Activated CD4-positive, alpha-beta T cell treated with anti-CD3 and anti-CD28 coated beads, Interleukin-2, amount 10 ng/mL, durations not matched to agents 7 days and 5 days (primary cell): ENCODE results near the gene STARD8. TPM values are rescaled to one million over a fixed set of nuclear protein-coding genes. Genes with fewer than 3 reads are reported as not detected.
A peak's percentile ranks its signal among the peaks of the same experiment; 100 is the strongest.

Experiments used
- CTCF ChIA-PET: fragments of 350-600 bp; sonication (Branson Sonifier 250); formaldehyde crosslinking; loops from one replicate; lab custom pipeline; 2021; ENCODE audit warnings: antibody characterized with exemption; lab: Charles Lee
- POLR2A ChIA-PET: fragments of 350-600 bp; sonication (Branson Sonifier 250); formaldehyde crosslinking; loops from one replicate; lab custom pipeline; 2021; ENCODE audit warnings: antibody characterized with exemption; lab: Charles Lee
- DNase-seq: peaks from one replicate; pipeline ENCODE4 v3.0.0-alpha.2; 2020
- H3K27ac Mint-ChIP-seq: one replicate; pipeline ENCODE4 v1.8.0; 2021; ENCODE audit warnings: mild to moderate bottlenecking, moderate library complexity, mixed read lengths
- H3K27me3 Mint-ChIP-seq: one replicate; pipeline ENCODE4 v1.8.0; 2021; ENCODE audit warnings: mixed read lengths
- H3K36me3 Mint-ChIP-seq: one replicate; pipeline ENCODE4 v1.8.0; 2021; ENCODE audit warnings: low read depth, mixed read lengths
- H3K4me1 Mint-ChIP-seq: one replicate; pipeline ENCODE4 v1.8.0; 2021; ENCODE audit warnings: mixed read lengths
- H3K4me3 Mint-ChIP-seq: one replicate; pipeline ENCODE4 v1.8.0; 2021; ENCODE audit warnings: mild to moderate bottlenecking, moderate library complexity, mixed read lengths
- H3K9me3 Mint-ChIP-seq: one replicate; pipeline ENCODE4 v1.8.0; 2021; ENCODE audit warnings: mixed read lengths
- total RNA-seq, 2 experiments: library from RNA; stranded (reverse); gene quantifications; one replicate each; pipeline ENCODE4 v1.2.3, GENCODE V29; 2021

Gene STARD8
- total RNA-seq, 2 experiments from 2014 or later, result 0.06 to 0.20 TPM

DNA sequence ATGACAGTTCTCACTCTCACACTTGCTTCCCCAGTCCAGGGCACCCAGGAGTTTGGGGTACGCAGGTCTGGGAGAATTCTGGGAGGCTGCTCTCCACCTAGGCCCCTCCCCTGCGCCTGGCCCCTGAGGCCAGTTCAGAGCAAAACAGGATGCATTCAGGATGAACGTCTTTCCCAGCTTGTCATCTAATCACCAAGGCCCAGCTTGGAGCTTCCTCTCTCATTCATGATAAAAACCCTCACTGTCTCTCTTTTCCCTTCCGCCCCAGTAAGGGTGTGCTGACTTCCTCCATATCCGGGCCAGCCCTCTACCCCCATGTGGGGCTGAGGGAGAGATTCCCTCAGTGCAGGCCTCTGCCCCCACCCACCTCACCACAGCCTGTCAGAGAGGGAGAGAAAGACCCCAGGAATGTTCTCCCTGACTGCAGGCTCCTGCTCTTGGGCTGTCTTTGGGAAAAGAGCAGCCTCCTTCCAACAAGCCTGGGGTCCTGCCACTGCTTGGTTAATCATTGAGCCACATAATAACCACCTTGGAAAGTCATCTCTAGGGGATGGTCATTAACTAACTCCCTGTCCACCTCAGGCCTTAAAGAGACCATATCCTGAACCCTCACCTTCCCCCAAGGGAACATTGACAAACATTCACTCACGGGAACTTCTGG, 50.1 kb downstream of the STARD8 start:
- H3K4me3 Mint-ChIP-seq, result no peak overlapping the region
- H3K4me1 Mint-ChIP-seq, result peaks cover 8% of the 10 kb centered on the region
- DNase-seq, result no peak
- no peak overlapping the region for H3K27ac Mint-ChIP-seq
- CTCF ChIA-PET, result interaction anchor here (1.1 kb wide), 1 partner anchor 81 kb away, joined by 3 read pairs; no protein-coding TSS in a partner anchor
- POLR2A ChIA-PET, result no interaction called here
- no peaks in the 10 kb centered on the region for H3K9me3 Mint-ChIP-seq
- H3K27me3 Mint-ChIP-seq, result peaks cover 10% of the 10 kb centered on the region
- no peaks in the 10 kb centered on the region for H3K36me3 Mint-ChIP-seq

DNA sequence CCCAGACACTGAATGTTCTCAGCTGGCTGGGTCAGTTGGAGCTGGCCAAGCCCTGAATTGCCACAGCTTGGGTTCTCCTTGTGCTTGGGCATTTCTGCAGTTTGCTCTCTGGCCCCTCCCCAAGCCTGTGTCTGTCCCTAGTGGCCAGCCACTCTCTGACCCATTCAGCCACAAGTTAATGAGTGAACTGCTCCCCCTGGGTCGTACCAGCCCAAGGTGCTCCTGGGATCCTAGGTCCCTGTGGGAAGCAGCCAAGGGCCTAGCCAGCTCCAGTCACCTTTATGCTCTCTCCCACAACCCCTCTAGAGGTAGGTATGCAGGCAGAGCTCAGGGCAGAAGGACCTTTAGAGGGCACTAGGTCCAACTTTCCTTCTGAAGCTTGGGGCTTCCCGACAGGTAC, 51.5 kb downstream of the STARD8 start:
- no peak for DNase-seq
- Mint-ChIP-seq H3K4me1 (peaks cover 8% of the 10 kb centered on the region), H3K27me3 (peaks cover 10% of the 10 kb centered on the region), H3K4me3 (no peak overlapping the region), H3K9me3 (no peaks in the 10 kb centered on the region), H3K27ac (no peak overlapping the region), H3K36me3 (no peaks in the 10 kb centered on the region)
- POLR2A ChIA-PET, result no interaction called here
- CTCF ChIA-PET, result no interaction called here

DNA sequence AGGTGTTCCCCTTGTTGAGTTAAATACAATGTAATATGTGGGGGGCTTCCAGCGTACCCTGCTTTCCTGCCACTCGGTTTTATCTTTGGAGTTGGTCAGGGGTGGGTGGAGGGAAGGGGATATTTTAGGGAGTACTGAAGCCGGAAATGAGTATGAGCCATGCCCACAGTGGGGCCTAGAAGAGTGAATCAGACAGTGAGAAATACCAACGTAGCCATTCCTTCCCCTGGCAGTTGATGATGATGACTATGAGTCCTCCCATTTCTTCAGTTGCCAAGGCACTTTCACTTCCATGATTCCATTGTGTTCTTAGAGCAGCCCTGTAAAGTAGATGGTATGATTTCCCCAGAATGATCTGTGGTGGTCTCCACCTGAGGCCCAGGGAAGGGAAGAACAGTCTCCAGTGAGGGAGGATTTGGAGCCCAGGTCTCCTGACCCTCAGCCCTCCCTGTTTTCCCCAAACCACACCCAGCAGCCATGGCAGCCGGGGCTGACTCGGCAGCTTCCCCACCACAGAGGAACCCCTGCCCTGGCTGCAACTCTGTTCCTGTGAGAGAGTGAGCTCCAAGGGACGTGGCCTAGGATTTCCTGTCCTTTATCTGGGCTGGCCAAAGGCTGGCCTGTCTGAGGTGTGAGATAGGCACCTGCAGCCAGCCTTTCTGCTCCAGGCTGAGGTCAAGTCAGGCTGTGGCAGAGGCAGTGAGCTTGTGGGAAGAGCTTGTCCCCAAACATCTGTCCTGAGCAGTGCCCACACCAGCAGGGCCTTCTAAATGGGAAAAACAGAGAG, 52.7 kb downstream of the STARD8 start:
- POLR2A ChIA-PET, result no interaction called here
- peaks cover 3% of the 10 kb centered on the region for H3K4me1 Mint-ChIP-seq
- CTCF ChIA-PET, result no interaction called here
- H3K9me3 Mint-ChIP-seq, result no peaks in the 10 kb centered on the region
- peaks cover 5% of the 10 kb centered on the region for H3K27me3 Mint-ChIP-seq
- H3K4me3 Mint-ChIP-seq, result no peak overlapping the region
- DNase-seq, result no peak
- H3K27ac Mint-ChIP-seq, result no peak overlapping the region
- H3K36me3 Mint-ChIP-seq, result no peaks in the 10 kb centered on the region

DNA sequence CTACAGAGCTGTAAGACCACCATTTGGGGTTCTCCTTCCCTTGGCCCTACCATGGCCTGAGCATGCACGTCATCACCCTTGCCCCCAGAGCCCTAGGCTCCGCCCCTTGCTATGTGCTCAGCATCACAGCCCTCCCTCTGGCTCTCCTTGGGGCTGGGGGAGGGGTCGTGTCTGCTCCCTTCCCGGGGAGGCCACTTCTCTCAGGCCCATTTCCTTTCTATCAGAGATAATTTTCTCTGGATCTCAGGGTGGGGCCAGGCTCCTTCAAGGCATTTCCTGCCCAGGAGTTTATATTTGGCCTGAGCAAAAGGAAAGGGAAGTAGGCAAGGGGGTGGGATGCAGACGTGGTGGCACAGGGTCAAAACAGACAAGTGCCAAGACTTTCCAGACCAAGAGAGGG, 55.9 kb downstream of the STARD8 start:
- Mint-ChIP-seq H3K27me3 (no peaks in the 10 kb centered on the region), H3K36me3 (no peaks in the 10 kb centered on the region), H3K9me3 (no peaks in the 10 kb centered on the region), H3K4me1 (no peaks in the 10 kb centered on the region), H3K27ac (no peak overlapping the region), H3K4me3 (no peak overlapping the region)
- ChIA-PET CTCF (no interaction called here), POLR2A (no interaction called here)
- DNase-seq, result no peak

DNA sequence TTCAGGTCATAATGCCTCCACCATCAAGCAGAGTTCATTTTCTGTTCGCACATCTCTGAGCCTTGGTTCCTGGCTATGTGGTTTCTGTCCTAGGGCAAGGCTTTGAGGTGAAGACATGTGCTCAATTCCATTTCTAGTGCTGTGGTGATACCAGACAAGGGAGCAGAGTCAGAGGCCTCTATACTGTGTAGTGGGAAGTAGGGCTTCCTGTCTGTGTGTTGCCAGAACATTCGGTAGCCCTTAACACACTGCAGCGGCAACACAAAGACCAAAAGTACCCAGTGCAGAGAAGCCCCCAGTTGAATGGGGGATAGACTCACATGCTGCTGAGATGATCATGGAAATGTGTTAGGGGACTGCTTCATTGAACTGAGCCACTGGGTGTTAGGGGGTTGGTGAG, 56.4 kb downstream of the STARD8 start:
- Mint-ChIP-seq H3K27ac (no peak overlapping the region), H3K4me3 (no peak overlapping the region), H3K9me3 (no peaks in the 10 kb centered on the region), H3K27me3 (no peaks in the 10 kb centered on the region), H3K36me3 (no peaks in the 10 kb centered on the region), H3K4me1 (no peaks in the 10 kb centered on the region)
- ChIA-PET CTCF (interaction anchor here (1.0 kb wide), 1 partner anchor 42 kb away, joined by 3 read pairs; no protein-coding TSS in a partner anchor), POLR2A (no interaction called here)
- no peak for DNase-seq

DNA sequence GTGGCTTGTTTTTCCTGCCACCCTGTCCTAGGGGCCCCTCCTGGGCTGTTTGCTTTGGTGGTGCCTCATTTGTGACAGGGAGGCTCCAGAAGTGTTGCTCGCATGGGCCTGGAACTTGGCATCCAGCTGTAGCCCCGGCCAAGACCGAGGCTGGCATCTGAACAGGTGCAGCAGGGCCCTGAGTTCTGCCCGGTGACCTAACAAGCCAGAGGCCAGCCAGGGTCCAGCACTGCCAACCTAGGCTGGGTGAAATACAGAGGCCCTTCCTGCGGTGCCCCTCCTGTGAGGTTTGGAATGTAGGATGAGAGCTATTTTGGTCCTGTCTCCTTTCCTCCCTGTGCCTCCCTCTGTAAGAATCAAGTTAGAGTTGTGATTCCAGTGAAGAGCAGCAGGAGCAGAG, 58.5 kb downstream of the STARD8 start:
- ChIA-PET CTCF (interaction anchor here (0.7 to 1.3 kb wide), 2 partner anchors 14 to 527 kb away, joined by 3 read pairs; no protein-coding TSS in a partner anchor), POLR2A (no interaction called here)
- Mint-ChIP-seq H3K36me3 (no peaks in the 10 kb centered on the region), H3K27ac (no peak overlapping the region), H3K9me3 (no peaks in the 10 kb centered on the region), H3K27me3 (no peaks in the 10 kb centered on the region), H3K4me1 (no peaks in the 10 kb centered on the region), H3K4me3 (no peak overlapping the region)
- no peak for DNase-seq

DNA sequence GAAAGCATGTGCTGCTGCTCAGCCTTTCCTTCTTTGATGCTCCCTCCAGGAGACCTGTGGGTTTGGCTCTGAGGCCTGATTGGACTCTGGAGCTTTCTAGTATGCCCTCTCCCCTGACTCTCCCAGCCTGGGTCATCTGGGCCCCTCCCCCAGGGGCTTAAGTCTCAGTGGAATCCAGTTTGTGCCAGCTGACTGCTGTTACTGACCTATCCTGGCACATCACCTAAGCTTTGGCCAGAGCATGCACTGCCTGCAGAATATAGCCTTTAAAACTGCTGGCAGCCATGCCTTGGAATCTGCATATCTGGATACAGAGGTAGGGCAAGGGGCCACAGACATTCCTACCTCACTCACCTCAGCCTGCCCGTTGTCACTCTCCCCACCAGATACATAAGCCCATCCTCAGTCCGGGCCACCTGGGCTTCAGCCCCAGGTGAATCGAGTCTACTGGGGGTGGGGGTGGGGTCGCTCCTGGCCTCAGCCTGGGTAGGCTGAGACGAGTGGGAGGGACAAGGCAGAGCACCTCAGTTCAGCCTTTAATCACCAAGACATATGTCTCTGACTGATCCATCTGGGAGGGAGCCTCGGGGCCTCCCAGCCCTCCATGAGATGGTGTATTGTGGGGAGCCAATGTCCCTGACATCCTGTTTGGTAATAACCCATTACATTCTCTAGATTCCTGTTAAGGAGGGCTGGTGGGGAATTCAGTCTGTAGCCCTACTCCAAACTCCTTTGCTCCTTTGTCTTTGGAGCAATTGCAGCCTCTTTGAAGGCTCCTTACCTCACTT, 61.2 kb downstream of the STARD8 start:
- H3K27ac Mint-ChIP-seq, result no peak overlapping the region
- no peak for DNase-seq
- H3K36me3 Mint-ChIP-seq, result no peaks in the 10 kb centered on the region
- no peaks in the 10 kb centered on the region for H3K27me3 Mint-ChIP-seq
- H3K4me1 Mint-ChIP-seq, result no peaks in the 10 kb centered on the region
- no peaks in the 10 kb centered on the region for H3K9me3 Mint-ChIP-seq
- POLR2A ChIA-PET, result no interaction called here
- CTCF ChIA-PET, result interaction anchor here (1.1 kb wide), 1 partner anchor 8 kb away, joined by 4 read pairs; no protein-coding TSS in a partner anchor
- no peak overlapping the region for H3K4me3 Mint-ChIP-seq

DNA sequence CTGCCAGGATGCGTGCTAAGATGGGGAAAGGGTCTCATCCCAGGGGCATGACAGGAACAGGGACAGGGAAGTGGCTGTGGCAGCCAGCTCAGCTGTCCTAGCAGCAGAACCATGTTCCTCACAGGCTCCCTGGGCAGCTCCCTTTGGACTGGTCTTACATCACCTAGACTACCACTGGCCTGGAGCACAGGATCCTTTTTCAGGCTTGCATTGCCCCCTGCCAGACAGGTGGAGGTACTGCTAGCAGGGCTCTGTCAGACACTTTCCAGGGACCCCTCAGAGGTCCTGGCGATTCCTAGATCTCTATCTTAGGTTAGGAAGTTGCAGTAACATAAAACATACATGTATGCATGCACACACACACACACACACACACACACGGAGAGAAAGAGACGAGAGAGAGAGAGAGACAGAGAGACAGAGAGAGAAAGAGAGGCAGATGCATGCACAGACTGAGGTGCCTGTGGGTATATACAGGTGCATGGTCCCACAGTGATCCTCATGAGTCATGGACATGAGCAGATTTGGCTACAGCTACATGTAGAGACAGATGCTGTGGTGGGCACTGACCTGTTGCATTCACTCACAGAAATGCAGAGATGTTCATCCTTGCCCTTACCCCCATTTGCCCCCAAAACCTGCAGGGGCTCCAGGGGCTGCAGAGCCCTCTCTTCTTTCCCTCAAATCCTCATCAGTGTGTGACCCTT, 63.6 kb downstream of the STARD8 start:
- POLR2A ChIA-PET, result no interaction called here
- no peak overlapping the region for H3K4me3 Mint-ChIP-seq
- no peak overlapping the region for H3K27ac Mint-ChIP-seq
- H3K4me1 Mint-ChIP-seq, result no peaks in the 10 kb centered on the region
- H3K27me3 Mint-ChIP-seq, result no peaks in the 10 kb centered on the region
- no peaks in the 10 kb centered on the region for H3K9me3 Mint-ChIP-seq
- CTCF ChIA-PET, result interaction anchor here (1.0 kb wide), 1 partner anchor 202 kb away, joined by 3 read pairs; no protein-coding TSS in a partner anchor
- peak; percentile 8 for DNase-seq
- no peaks in the 10 kb centered on the region for H3K36me3 Mint-ChIP-seq

DNA sequence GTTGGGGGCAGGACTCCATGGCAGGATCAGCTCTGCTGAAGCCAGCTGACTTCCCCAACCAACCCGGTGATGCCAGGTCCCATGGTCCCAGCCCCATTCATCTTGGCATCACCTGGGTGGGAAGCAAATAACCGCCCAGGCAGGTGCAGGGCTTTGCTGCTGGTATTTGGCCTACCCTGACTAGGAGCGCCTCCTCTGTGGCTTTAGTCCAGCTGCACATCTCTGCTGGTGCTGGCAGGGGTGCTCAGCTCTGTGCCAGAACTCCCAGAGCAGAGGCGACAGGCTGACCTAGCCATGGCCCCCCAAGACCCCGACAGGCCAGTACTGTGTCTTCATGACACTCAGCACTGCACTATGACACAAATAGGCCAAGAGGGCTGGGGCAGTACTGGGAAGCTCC, 64.4 kb downstream of the STARD8 start:
- ChIA-PET POLR2A (no interaction called here), CTCF (interaction anchor here (0.5 kb wide), 1 partner anchor 244 kb away, joined by 5 read pairs; no protein-coding TSS in a partner anchor)
- no peak overlapping the region for H3K4me3 Mint-ChIP-seq
- H3K27ac Mint-ChIP-seq, result no peak overlapping the region
- no peaks in the 10 kb centered on the region for H3K9me3 Mint-ChIP-seq
- no peaks in the 10 kb centered on the region for H3K27me3 Mint-ChIP-seq
- H3K36me3 Mint-ChIP-seq, result no peaks in the 10 kb centered on the region
- no peaks in the 10 kb centered on the region for H3K4me1 Mint-ChIP-seq
- DNase-seq, result no peak

DNA sequence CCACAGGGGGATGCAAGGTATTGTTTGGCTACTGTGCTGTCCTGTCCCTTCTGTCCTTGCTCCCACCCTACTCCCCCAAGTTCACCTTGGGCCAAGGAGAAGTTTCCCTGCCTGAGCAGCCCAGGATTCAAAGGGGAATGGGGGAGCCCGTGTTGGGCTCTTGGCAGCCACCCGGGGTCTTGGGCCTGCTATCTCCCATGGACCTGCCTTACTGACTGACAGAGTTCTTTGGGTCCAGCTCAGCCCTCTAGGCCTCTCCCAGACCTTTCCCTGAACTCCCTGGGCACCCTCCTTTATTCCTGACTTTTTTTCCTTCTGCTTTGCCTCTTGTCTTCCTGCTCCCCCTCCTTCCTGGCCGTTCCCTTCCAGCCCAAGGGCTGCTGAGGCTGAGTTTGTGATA, 67.4 kb downstream of the STARD8 start:
- Mint-ChIP-seq H3K27ac (no peak overlapping the region), H3K4me3 (no peak overlapping the region), H3K27me3 (no peaks in the 10 kb centered on the region), H3K9me3 (no peaks in the 10 kb centered on the region), H3K36me3 (no peaks in the 10 kb centered on the region), H3K4me1 (no peaks in the 10 kb centered on the region)
- ChIA-PET CTCF (interaction anchor here (0.6 kb wide), 1 partner anchor 493 kb away, joined by 3 read pairs; no protein-coding TSS in a partner anchor), POLR2A (no interaction called here)
- no peak for DNase-seq

DNA sequence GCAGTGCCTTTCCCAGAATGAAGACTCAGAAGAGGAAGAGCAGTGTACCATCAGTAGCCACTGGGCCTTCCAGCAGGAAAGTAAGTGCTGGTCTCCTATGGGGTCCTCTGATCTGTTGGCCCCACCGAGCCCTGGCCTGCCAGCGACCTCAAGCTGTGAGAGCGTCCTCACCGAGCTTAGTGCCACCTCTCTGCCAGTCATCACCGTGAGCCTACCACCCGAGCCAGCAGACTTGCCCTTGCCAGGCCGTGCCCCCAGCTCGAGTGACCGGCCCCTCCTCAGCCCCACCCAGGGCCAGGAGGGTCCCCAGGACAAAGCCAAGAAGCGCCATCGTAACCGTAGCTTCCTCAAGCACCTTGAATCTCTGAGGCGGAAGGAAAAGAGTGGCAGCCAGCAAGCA, 69.7 kb downstream of the STARD8 start:
- Mint-ChIP-seq H3K4me3 (no peak overlapping the region), H3K36me3 (no peaks in the 10 kb centered on the region), H3K4me1 (no peaks in the 10 kb centered on the region), H3K9me3 (no peaks in the 10 kb centered on the region), H3K27ac (no peak overlapping the region), H3K27me3 (no peaks in the 10 kb centered on the region)
- DNase-seq, result no peak
- POLR2A ChIA-PET, result no interaction called here
- CTCF ChIA-PET, result interaction anchor here (0.6 kb wide), 1 partner anchor 346 kb away, joined by 4 read pairs; no protein-coding TSS in a partner anchor

DNA sequence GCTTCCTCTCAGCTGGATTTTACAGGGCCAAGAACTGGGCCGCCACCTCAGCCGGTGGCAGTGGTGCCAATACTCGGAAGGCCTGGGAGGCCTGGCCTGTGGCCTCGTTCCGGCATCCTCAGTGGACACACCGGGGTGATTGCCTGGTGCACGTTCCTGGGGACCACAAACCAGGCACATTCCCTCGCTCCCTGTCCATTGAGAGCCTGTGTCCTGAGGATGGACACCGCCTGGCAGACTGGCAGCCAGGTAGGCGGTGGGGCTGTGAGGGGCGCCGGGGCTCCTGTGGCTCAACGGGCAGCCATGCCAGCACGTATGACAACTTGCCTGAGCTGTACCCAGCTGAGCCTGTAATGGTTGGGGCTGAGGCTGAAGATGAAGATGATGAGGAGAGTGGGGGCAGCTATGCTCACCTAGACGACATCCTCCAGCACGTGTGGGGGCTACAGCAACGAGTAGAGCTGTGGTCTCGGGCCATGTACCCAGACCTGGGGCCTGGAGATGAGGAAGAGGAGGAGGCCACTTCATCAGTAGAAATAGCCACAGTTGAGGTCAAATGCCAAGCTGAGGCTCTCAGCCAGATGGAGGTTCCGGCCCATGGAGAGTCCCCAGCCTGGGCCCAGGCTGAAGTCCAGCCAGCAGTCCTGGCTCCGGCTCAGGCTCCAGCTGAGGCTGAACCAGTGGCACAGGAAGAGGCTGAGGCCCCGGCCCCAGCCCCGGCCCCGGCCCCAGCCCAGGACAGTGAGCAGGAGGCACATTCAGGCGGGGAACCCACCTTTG, 70.4 kb downstream of the STARD8 start:
- no peak for DNase-seq
- Mint-ChIP-seq H3K4me3 (no peak overlapping the region), H3K9me3 (no peaks in the 10 kb centered on the region), H3K4me1 (no peaks in the 10 kb centered on the region), H3K36me3 (no peaks in the 10 kb centered on the region), H3K27me3 (no peaks in the 10 kb centered on the region), H3K27ac (no peak overlapping the region)
- CTCF ChIA-PET, result no interaction called here
- POLR2A ChIA-PET, result no interaction called here
